GM10248 (cell line): ENCODE results near the gene SOCS2.

Source experiments
- CTCF ChIA-PET: fragments of 300-600 bp; sonication (Branson Sonifier 250); formaldehyde crosslinking; extraction: SDS; loops from one replicate; lab custom pipeline; 2021; ENCODE audit warnings: antibody characterized with exemption; lab: Yijun Ruan, JAX
- POLR2A ChIA-PET: fragments of 350-650 bp; sonication (Branson Sonifier 250); formaldehyde crosslinking; extraction: SDS; loops from one replicate; lab custom pipeline; 2020; ENCODE audit warnings: antibody characterized with exemption; lab: Yijun Ruan, JAX
- DNase-seq: peaks from one replicate; pipeline ENCODE4 v3.0.0; 2012; ENCODE audit errors: extremely low spot score
- TF ChIP-seq, protein P1 (sequence below): IDR thresholded peaks from 2 replicates; pipeline ENCODE4 v1.5.1; 2012; ENCODE audit warnings: mild to moderate bottlenecking, low read depth; ENCODE audit errors: extremely low read depth, missing control alignments, control extremely low read depth

Gene SOCS2

DNA sequence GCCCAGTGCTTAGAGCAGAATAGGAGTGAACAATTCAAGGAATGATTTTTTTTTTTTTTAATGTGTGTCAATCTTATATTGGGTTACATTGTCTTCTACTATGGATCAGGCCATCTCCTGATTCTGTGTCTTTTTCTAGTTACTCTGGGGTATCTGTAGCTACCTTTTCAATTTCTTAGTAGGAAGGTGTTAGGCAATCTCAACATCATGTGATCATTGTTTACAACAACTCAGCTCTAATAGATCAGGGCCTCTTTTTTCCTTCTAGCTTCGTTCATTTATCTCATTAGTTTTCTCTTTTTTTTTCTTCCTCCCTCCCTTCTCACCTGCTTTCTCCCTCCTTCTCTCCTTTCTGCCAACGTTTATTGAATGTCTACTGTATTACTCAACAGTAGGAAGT is 8.9 kb downstream of the SOCS2 start:
- POLR2A ChIA-PET, result no interaction called here
- DNase-seq, result no peak
- CTCF ChIA-PET, result interaction anchor here (1.4 to 3.2 kb wide), 5 partner anchors 8 to 883 kb away, joined by 3 to 13 read pairs (median 6); partner anchors contain the start of gene SOCS2
- TF ChIP-seq, protein P1, sequence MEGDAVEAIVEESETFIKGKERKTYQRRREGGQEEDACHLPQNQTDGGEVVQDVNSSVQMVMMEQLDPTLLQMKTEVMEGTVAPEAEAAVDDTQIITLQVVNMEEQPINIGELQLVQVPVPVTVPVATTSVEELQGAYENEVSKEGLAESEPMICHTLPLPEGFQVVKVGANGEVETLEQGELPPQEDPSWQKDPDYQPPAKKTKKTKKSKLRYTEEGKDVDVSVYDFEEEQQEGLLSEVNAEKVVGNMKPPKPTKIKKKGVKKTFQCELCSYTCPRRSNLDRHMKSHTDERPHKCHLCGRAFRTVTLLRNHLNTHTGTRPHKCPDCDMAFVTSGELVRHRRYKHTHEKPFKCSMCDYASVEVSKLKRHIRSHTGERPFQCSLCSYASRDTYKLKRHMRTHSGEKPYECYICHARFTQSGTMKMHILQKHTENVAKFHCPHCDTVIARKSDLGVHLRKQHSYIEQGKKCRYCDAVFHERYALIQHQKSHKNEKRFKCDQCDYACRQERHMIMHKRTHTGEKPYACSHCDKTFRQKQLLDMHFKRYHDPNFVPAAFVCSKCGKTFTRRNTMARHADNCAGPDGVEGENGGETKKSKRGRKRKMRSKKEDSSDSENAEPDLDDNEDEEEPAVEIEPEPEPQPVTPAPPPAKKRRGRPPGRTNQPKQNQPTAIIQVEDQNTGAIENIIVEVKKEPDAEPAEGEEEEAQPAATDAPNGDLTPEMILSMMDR, result no peak

DNA sequence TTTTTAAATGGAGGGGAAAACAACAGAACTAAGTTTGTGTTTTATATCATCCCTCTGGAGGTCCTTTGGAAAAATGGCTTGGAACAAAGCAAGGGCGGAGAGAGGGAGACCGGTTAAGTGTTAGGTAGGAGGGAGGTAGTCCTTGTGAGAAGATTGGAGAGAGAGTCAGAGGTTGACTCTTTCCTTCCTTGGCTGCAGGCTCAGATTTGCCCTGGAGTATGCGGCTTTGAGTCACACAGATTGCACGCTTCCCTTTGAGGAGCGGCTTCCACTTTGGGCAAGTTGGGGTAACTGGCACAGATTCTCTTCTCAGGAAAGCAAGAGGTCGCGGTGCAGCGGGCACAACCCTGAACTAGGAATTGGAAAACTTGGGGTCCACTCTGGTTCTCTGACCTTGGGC is 9.9 kb downstream of the SOCS2 start:
- TF ChIP-seq, protein P1, result no peak
- DNase-seq, result no peak
- ChIA-PET CTCF (interaction anchor here (1.4 to 3.2 kb wide), 3 partner anchors 9 to 884 kb away, joined by 3 to 13 read pairs (median 9); partner anchors contain the start of gene SOCS2), POLR2A (no interaction called here)

DNA sequence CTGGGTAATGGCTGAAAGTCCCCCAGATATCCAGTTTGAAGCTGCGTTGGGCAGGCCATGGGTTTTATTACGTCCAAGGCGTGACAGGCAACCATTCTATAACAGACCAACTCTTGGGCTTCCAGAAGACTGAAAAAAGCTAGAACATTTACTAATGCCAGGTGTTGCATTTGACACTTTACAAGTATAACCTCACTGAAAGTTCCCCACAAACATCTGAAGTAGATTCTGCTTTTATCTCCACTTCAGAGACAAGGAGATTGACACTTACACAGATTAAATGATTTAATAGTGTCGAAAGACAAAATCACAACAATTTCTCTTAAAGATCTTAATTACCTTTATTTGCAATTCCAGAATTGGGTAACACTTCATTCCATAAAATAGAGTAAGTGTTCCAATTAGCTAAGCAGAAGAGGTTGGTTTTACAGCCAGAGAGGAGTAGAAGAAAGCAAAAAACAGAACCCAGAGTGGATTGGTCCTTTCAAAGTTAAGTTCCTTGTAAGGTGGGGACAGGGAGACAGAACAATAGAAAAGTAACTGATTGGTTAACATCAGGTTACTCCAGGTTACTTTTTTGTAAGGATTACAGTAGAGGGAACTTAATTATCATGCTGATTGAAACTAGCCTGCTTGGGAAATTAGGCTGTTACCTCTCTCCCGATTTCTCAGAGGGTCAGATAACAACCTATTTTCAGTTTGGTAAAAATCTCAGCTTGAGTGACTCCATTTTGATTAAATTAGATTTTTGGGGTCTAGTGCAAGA is 11.3 kb downstream of the SOCS2 start:
- no peak for DNase-seq
- ChIA-PET POLR2A (no interaction called here), CTCF (interaction anchor here (0.9 to 3.2 kb wide), 4 partner anchors 8 to 22 kb away, joined by 3 to 13 read pairs (median 5); partner anchors contain the start of gene SOCS2)
- TF ChIP-seq, protein P1, result no peak

DNA sequence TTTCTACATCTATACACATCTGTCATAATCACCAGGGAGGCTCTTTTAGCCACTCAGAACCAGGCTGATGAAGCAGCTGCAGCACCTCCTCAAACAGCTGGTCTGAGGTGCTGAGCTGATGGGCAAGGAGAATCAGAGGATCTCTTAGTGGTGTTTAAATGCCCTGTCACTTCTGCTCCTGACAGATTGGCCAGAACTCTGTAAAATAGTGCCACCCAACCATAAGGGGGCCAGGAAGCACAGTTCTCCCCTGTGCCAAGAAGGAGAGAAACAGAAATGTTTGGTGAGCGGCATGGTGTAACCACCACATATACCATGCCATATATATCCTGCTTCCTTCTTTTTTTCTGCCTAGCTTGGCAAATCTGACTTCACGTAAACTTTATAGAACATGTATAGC is 12.8 kb downstream of the SOCS2 start:
- DNase-seq, result no peak
- ChIA-PET POLR2A (no interaction called here), CTCF (interaction anchor here (1.5 to 2.2 kb wide), 3 partner anchors 9 to 21 kb away, joined by 4 to 6 read pairs (median 4); no protein-coding TSS in a partner anchor)
- TF ChIP-seq, protein P1, result no peak

DNA sequence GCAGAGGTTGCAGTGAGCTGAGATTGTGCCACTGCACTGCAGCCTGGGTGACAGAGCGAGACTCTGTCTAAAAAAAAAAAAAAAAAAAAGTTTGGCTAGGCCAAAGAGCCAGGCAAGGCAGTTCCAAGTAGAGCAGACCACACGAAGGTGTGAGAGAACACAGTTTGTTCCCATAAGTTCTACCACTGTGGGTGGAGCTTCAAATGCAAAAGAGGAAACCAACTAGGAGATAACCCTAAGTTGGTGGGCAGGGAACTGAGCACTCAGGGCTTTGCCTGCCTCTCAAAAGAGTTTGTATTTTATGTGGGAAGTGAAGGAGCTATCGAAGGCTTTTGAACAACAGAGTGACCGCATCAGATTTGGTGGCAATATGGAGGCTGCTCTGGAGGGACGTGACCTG is 15.1 kb downstream of the SOCS2 start:
- POLR2A ChIA-PET, result no interaction called here
- CTCF ChIA-PET, result interaction anchor here (1.7 kb wide), 1 partner anchor 18 kb away, joined by 4 read pairs; no protein-coding TSS in a partner anchor
- no peak for DNase-seq
- TF ChIP-seq, protein P1, result no peak

DNA sequence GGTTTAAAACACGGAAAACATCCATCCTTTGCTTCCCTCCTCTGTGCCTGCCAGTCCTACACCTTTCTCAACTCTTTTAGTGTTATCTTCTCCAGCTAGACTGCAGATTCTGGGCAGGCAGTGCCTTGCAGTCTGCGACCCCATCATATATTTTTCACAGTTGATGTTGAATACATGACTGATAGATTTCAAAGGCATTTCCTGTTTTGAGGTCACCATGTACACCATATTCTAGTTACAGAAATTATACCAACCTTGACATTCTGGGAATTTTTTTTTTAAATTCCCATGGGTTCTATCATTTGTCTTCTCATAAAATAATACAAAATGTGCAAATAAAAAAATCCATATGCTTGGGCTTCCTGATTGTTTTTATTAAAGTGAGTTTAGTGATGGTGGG is 16.6 kb downstream of the SOCS2 start:
- no peak for DNase-seq
- ChIA-PET POLR2A (no interaction called here), CTCF (interaction anchor here (1.5 kb wide), 1 partner anchor 11 kb away, joined by 3 read pairs; no protein-coding TSS in a partner anchor)

More for the DNA sequence above, 16.6 kb downstream of the SOCS2 start:
- TF ChIP-seq, protein P1, result no peak
